GM12874 (cell line): ENCODE results near the gene SGCD.

Experiments
- CTCF ChIP-seq: IDR thresholded peaks from 2 replicates; pipeline ENCODE4 v1.5.1; 2011; ENCODE audit warnings: low read depth, mild to moderate bottlenecking, control low read depth, low read length, moderate library complexity; ENCODE audit not compliant: insufficient read depth

SGCD gene

GRCh38 chr5:156505101-156505500 lies 178.1 kb downstream of the SGCD start:
- no peak for TF ChIP-seq CTCF

- TF ChIP-seq CTCF: no peak
These were observed 186.3 kb downstream of the SGCD start for GRCh38 chr5:156513123-156513815.

- TF ChIP-seq CTCF: no peak
These were observed 188.2 kb downstream of the SGCD start for GRCh38 chr5:156515121-156515520.

- no peak for TF ChIP-seq CTCF
These were observed 188.9 kb downstream of the SGCD start for GRCh38 chr5:156515803-156516360.

GRCh38 chr5:156522651-156523529 lies 195.9 kb downstream of the SGCD start:
- TF ChIP-seq CTCF: no peak

- no peak for TF ChIP-seq CTCF
These were observed 196.6 kb downstream of the SGCD start for GRCh38 chr5:156523607-156524006.

GRCh38 chr5:156526081-156526925 lies 199.3 kb downstream of the SGCD start:
- no peak for TF ChIP-seq CTCF
